C4-2B (cell line): ENCODE results near the gene BBIP1.

Source experiments
- CTCF ChIP-seq: fragments of 450-650 bp; conservative IDR thresholded peaks from 2 replicates; pipeline ENCODE4 v1.5.1; 2017; ENCODE audit warnings: mild to moderate bottlenecking
- ZFX ChIP-seq: fragments of 450-650 bp; IDR thresholded peaks from 2 replicates; pipeline ENCODE4 v1.6.1; 2017

- no peak for TF ChIP-seq CTCF
- TF ChIP-seq ZFX, result no peak
Measured at GRCh38 chr10:110864662-110865140, 54.3 kb downstream of the BBIP1 start.
